HepG2 (cell line): ENCODE data around the gene NOTUM. TPM values are rescaled to one million over a fixed set of nuclear protein-coding genes. Genes with fewer than 3 reads are reported as not detected.

Source experiments
- EP300 ChIP-seq, 3 experiments: sonication (generic) in 1 of 3; formaldehyde crosslinking in 1 of 3; IDR thresholded peaks; 2 replicates each; pipeline versions ENCODE4 v1.5.1 to v1.6.1; 2011 to 2020; ENCODE audit warnings: low read depth in 2 of 3, low read length in 2 of 3, borderline replicate concordance in 1 of 3, improper control_type of control experiment in 1 of 3, mild to moderate bottlenecking in 1 of 3, missing genetic modification reagents in 1 of 3, moderate library complexity in 1 of 3
- ETS1 ChIP-seq: sonication (generic); formaldehyde crosslinking; IDR thresholded peaks from 2 replicates; pipeline ENCODE4 v1.4.0; 2020; ENCODE audit warnings: missing genetic modification reagents
- ETV6 ChIP-seq: sonication (generic); formaldehyde crosslinking; conservative IDR thresholded peaks from 2 replicates; pipeline ENCODE4 v1.4.0; 2020; ENCODE audit warnings: missing genetic modification reagents
- HDAC2 ChIP-seq: sonication (generic); formaldehyde crosslinking; IDR thresholded peaks from 2 replicates; pipeline ENCODE4 v1.4.0; 2020; ENCODE audit warnings: missing genetic modification reagents
- HINFP ChIP-seq: sonication (generic); formaldehyde crosslinking; IDR thresholded peaks from 2 replicates; pipeline ENCODE4 v1.4.0; 2020; ENCODE audit warnings: low read depth, mild to moderate bottlenecking, missing genetic modification reagents
- MED8 ChIP-seq: sonication (generic); formaldehyde crosslinking; IDR thresholded peaks from 2 replicates; pipeline ENCODE4 v1.8.1; 2023; ENCODE audit warnings: mild to moderate bottlenecking, missing genetic modification reagents; ENCODE audit not compliant: insufficient replicate concordance
- NR0B2 ChIP-seq: sonication (generic); formaldehyde crosslinking; IDR thresholded peaks from 2 replicates; pipeline ENCODE4 v1.4.0; 2020; ENCODE audit warnings: mild to moderate bottlenecking, missing genetic modification reagents
- POLR2G ChIP-seq: fragments of 200-400 bp; formaldehyde crosslinking; IDR thresholded peaks from 2 replicates; pipeline ENCODE4 v1.6.1; 2018; ENCODE audit warnings: mild to moderate bottlenecking, low read depth, low read length, moderate library complexity
- RXRA ChIP-seq: sonication (generic); formaldehyde crosslinking; IDR thresholded peaks from 2 replicates; pipeline ENCODE4 v1.5.1; 2020; ENCODE audit warnings: missing genetic modification reagents
- SNAPC2 ChIP-seq: sonication (generic); formaldehyde crosslinking; IDR thresholded peaks from 2 replicates; pipeline ENCODE4 v1.8.1; 2022; ENCODE audit warnings: mild to moderate bottlenecking, missing genetic modification reagents
- SP4 ChIP-seq: sonication (generic); formaldehyde crosslinking; IDR thresholded peaks from 2 replicates; pipeline ENCODE4 v1.8.1; 2023; ENCODE audit warnings: mild to moderate bottlenecking, missing genetic modification reagents
- SP5 ChIP-seq: IDR thresholded peaks from 2 replicates; pipeline ENCODE4 v1.6.1; 2016; ENCODE audit warnings: low read depth, borderline replicate concordance
- XBP1 ChIP-seq: sonication (generic); formaldehyde crosslinking; IDR thresholded peaks from 2 replicates; pipeline ENCODE4 v1.5.0; 2020; ENCODE audit warnings: missing genetic modification reagents
- ZBTB38 ChIP-seq: sonication (generic); formaldehyde crosslinking; IDR thresholded peaks from 2 replicates; pipeline ENCODE4 v1.5.1; 2020; ENCODE audit warnings: mild to moderate bottlenecking, missing genetic modification reagents
- ZNF234 ChIP-seq: sonication (generic); formaldehyde crosslinking; conservative IDR thresholded peaks from 2 replicates; pipeline ENCODE4 v1.5.1; 2020; ENCODE audit warnings: mild to moderate bottlenecking, missing genetic modification reagents
- ZNF331 ChIP-seq: sonication (generic); formaldehyde crosslinking; IDR thresholded peaks from 2 replicates; pipeline ENCODE4 v1.4.0; 2020; ENCODE audit warnings: missing genetic modification reagents
- ZNF333 ChIP-seq: sonication (generic); formaldehyde crosslinking; IDR thresholded peaks from 2 replicates; pipeline ENCODE4 v1.4.0; 2020; ENCODE audit warnings: mild to moderate bottlenecking, missing genetic modification reagents, borderline replicate concordance
- ZNF652 ChIP-seq: IDR thresholded peaks from 2 replicates; pipeline ENCODE4 v1.6.1; 2016; ENCODE audit warnings: low read depth, borderline replicate concordance
- polyA plus RNA-seq, 8 experiments: library from polyadenylated mRNA; depleted of rRNA in 3 of 8; stranded (reverse) in 7 of 8; unstranded in 1 of 8; fragments of >200 nt; fragmentation: Illumina TruSeq in 4 of 8; extraction: Trizol in 4 of 8; gene quantifications; 2 replicates each; pipeline versions ENCODE4 v1.2.1 to v1.2.3, GENCODE V29; 2011 to 2016; ENCODE audit warnings: low read depth in 4 of 8, missing spikeins in 1 of 8, mixed read lengths in 1 of 8; ENCODE audit not compliant: insufficient read depth in 1 of 8
- total RNA-seq, 5 experiments: library from RNA; depleted of rRNA; stranded (reverse); fragments of >200 nt; fragmentation: Illumina TruSeq; extraction: Trizol; gene quantifications; 2 replicates each; pipeline ENCODE4 v1.2.3, GENCODE V29; 2016; ENCODE audit warnings: low read depth in 1 of 5
- TF ChIP-seq, protein P1 (sequence below): sonication (generic); formaldehyde crosslinking; IDR thresholded peaks from 2 replicates; pipeline ENCODE4 v1.4.0; 2020; ENCODE audit warnings: missing genetic modification reagents, mild to moderate bottlenecking, borderline replicate concordance

NOTUM gene
- total and polyA plus RNA-seq, 2 of the 13 experiments (the other 11 are each of a cell fraction or from before 2014, with no cell fraction given), result 150 to 160 TPM

- TF ChIP-seq, protein P1, sequence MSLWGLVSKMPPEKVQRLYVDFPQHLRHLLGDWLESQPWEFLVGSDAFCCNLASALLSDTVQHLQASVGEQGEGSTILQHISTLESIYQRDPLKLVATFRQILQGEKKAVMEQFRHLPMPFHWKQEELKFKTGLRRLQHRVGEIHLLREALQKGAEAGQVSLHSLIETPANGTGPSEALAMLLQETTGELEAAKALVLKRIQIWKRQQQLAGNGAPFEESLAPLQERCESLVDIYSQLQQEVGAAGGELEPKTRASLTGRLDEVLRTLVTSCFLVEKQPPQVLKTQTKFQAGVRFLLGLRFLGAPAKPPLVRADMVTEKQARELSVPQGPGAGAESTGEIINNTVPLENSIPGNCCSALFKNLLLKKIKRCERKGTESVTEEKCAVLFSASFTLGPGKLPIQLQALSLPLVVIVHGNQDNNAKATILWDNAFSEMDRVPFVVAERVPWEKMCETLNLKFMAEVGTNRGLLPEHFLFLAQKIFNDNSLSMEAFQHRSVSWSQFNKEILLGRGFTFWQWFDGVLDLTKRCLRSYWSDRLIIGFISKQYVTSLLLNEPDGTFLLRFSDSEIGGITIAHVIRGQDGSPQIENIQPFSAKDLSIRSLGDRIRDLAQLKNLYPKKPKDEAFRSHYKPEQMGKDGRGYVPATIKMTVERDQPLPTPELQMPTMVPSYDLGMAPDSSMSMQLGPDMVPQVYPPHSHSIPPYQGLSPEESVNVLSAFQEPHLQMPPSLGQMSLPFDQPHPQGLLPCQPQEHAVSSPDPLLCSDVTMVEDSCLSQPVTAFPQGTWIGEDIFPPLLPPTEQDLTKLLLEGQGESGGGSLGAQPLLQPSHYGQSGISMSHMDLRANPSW (CRISPR knock-in tag), result no peak; the same call in 1 of the 2 replicates
- TF ChIP-seq HDAC2 (CRISPR knock-in tag) (no peak), RXRA (peak; percentile 87), ZBTB38 (CRISPR knock-in tag) (no peak), SP5 (CRISPR knock-in tag) (no peak), SP4 (CRISPR knock-in tag) (peak; percentile 16; the same call in 1 of the 2 replicates), SNAPC2 (CRISPR knock-in tag) (peak; percentile 66; the same call in 1 of the 2 replicates), NR0B2 (CRISPR knock-in tag) (no peak), ETS1 (no peak), ETV6 (CRISPR knock-in tag) (no peak), ZNF652 (no peak), POLR2G (peak; percentile 50; the same call in 1 of the 2 replicates), EP300 (IDR thresholded peaks at IDR 0.05; ENCODE audit: low read depth in 2 of 2, low read length in 2 of 2) (no peak), EP300 (CRISPR knock-in tag; IDR thresholded peaks at IDR 0.05; ENCODE audit: borderline replicate concordance) (no peak), XBP1 (CRISPR knock-in tag) (no peak), HINFP (CRISPR knock-in tag) (no peak), MED8 (CRISPR knock-in tag) (no peak), ZNF234 (no peak), ZNF331 (CRISPR knock-in tag) (no peak), ZNF333 (CRISPR knock-in tag) (no peak)
Measured at GRCh38 chr17:81958633-81959342, 2.2 kb downstream of the NOTUM start (continued).
